Naive thymus-derived CD4-positive, alpha-beta T cell (primary cell): ENCODE measurements around the gene DLL4. TPM values are rescaled to one million over a fixed set of nuclear protein-coding genes. Genes with fewer than 3 reads are reported as not detected.

Source experiments
- ATAC-seq: fragments of 150-1000 bp; cut with Tn5 transposase; 2 replicates; pipeline ENCODE4 v1.10.0; 2021; ENCODE audit warnings: mild to moderate bottlenecking, moderate library complexity
- CTCF ChIA-PET: fragments of 350-600 bp; sonication (Branson Sonifier 250); formaldehyde crosslinking; loops from one replicate; lab custom pipeline; 2021; ENCODE audit warnings: antibody characterized with exemption; lab: Charles Lee
- POLR2A ChIA-PET: fragments of 350-600 bp; sonication (Branson Sonifier 250); formaldehyde crosslinking; loops from one replicate; lab custom pipeline; 2021; ENCODE audit warnings: antibody characterized with exemption, inconsistent platforms; lab: Charles Lee
- DNase-seq, 9 donors: peaks; one replicate each; pipeline versions ENCODE4 v3.0.0 to v3.0.0-alpha.2; 2020 to 2022; ENCODE audit warnings: mixed read lengths in 1 of 9
- H3K27ac ChIP-seq: one replicate; pipeline ENCODE4 v1.7.0; 2013; ENCODE audit warnings: mild to moderate bottlenecking, low read depth, low read length, moderate library complexity
- H3K27me3 ChIP-seq, 2 donors: one replicate each; pipeline ENCODE4 v1.7.0; 2013; ENCODE audit warnings: low read length in 2 of 2, mild to moderate bottlenecking in 2 of 2, moderate library complexity in 2 of 2; ENCODE audit not compliant: control insufficient read depth in 2 of 2, insufficient read depth in 2 of 2
- H3K36me3 ChIP-seq, 3 experiments: 1 replicate in 2 of 3; 2 replicates in 1 of 3; pipeline ENCODE4 v1.7.0; 2013; ENCODE audit warnings: low read length in 3 of 3, mild to moderate bottlenecking in 3 of 3, moderate library complexity in 1 of 3; ENCODE audit not compliant: insufficient read depth in 3 of 3, control insufficient read depth in 2 of 3
- H3K4me1 ChIP-seq, 2 donors: one replicate each; pipeline ENCODE4 v1.7.0; 2013; ENCODE audit warnings: low read length in 2 of 2, mild to moderate bottlenecking in 2 of 2, moderate library complexity in 1 of 2; ENCODE audit not compliant: control insufficient read depth in 2 of 2, insufficient read depth in 2 of 2
- H3K4me3 ChIP-seq: 2 replicates; pipeline ENCODE4 v1.7.0; 2013; ENCODE audit warnings: mild to moderate bottlenecking, low read length
- H3K9me3 ChIP-seq, 3 experiments: 1 replicate in 2 of 3; 2 replicates in 1 of 3; pipeline ENCODE4 v1.7.0; 2013; ENCODE audit warnings: low read length in 3 of 3; ENCODE audit not compliant: control insufficient read depth in 2 of 3
- H3K27ac Mint-ChIP-seq, 9 donors: one replicate each; pipeline ENCODE4 v1.8.0; 2020 to 2022; ENCODE audit warnings: mixed read lengths in 9 of 9, mild to moderate bottlenecking in 8 of 9, moderate library complexity in 5 of 9, inconsistent platforms in 2 of 9
- H3K27me3 Mint-ChIP-seq, 5 donors: one replicate each; pipeline ENCODE4 v1.8.0; 2021 to 2022; ENCODE audit warnings: mixed read lengths in 5 of 5, mild to moderate bottlenecking in 1 of 5
- H3K36me3 Mint-ChIP-seq, 5 donors: one replicate each; pipeline ENCODE4 v1.8.0; 2020 to 2022; ENCODE audit warnings: mixed read lengths in 5 of 5, mild to moderate bottlenecking in 3 of 5, inconsistent platforms in 1 of 5
- H3K4me1 Mint-ChIP-seq, 7 donors: one replicate each; pipeline ENCODE4 v1.8.0; 2020 to 2022; ENCODE audit warnings: mixed read lengths in 7 of 7, mild to moderate bottlenecking in 3 of 7, inconsistent platforms in 1 of 7
- H3K4me3 Mint-ChIP-seq, 10 donors: one replicate each; pipeline ENCODE4 v1.8.0; 2020 to 2022; ENCODE audit warnings: mild to moderate bottlenecking in 10 of 10, mixed read lengths in 10 of 10, moderate library complexity in 6 of 10, inconsistent platforms in 2 of 10
- H3K9me3 Mint-ChIP-seq, 11 donors: one replicate each; pipeline ENCODE4 v1.8.0; 2020 to 2022; ENCODE audit warnings: mixed read lengths in 11 of 11, mild to moderate bottlenecking in 4 of 11, inconsistent platforms in 1 of 11, moderate library complexity in 1 of 11
- intact Hi-C, 2 donors: fragments of 100-400 bp; cut with micrococcal nuclease; formaldehyde crosslinking; loops; one replicate each; pipeline ENCODE4 v1.15.1; 2023
- polyA plus RNA-seq, 2 donors: library from polyadenylated mRNA; unstranded; fragments of 300-500 nt; fragmentation: Illumina TruSeq; gene quantifications; one replicate each; pipeline ENCODE4 v1.2.3, GENCODE V29; 2021
- total RNA-seq, 6 experiments: library from RNA in 5 of 6; stranded (reverse) in 5 of 6; gene quantifications; 1 replicate in 5 of 6; 2 replicates in 1 of 6; pipeline ENCODE4 v1.2.3 and lab custom pipeline; 2021 to 2026

DLL4 gene
- total RNA-seq (not detected), polyA plus RNA-seq (not detected), total RNA-seq (lab: John Stamatoyannopoulos, UW) (not detected)

- intact Hi-C loops = loop anchor here (1.0 to 2.0 kb wide), 3 partner anchors 13 to 24 kb away; partner anchors contain the start of gene CHAC1 (in 1 of the 2)
- DNase-seq = peak in 6 of 9 donors; percentile 36 to 54 (median 48)
- peak; percentile 56 for ATAC-seq
- no peak within 1 kb of the TSS for H3K27ac ChIP-seq
- Mint-ChIP-seq H3K36me3 (peaks cover 0 to 4% (median 0%) of the 10 kb centered on the region in 5 donors), H3K9me3 (peaks cover 0 to 2% (median 0%) of the 10 kb centered on the region in 11 donors), H3K27me3 (peaks cover 53 to 80% (median 56%) of the 10 kb centered on the region in 5 donors), H3K4me1 (peaks cover 27 to 53% (median 49%) of the 10 kb centered on the region in 7 donors), H3K4me3 (peak within 1 kb of the TSS; percentile 80 to 96 (median 83)), H3K27ac (peak within 1 kb of the TSS in 2 of 9 donors; percentile 32 to 55)
- ChIA-PET POLR2A (interaction anchor here (1.3 kb wide), 1 partner anchor 20 kb away, joined by 4 read pairs; no protein-coding TSS in a partner anchor), CTCF (interaction anchor here (0.6 to 5.2 kb wide), 5 partner anchors 11 to 90 kb away, joined by 3 to 31 read pairs (median 6); no protein-coding TSS in a partner anchor)
- H3K36me3 ChIP-seq = no peaks in the 10 kb centered on the region
- H3K27me3 ChIP-seq = peaks cover 5 to 43% of the 10 kb centered on the region in 2 donors
- H3K4me1 ChIP-seq = peaks cover 19 to 54% of the 10 kb centered on the region in 2 donors
- H3K4me3 ChIP-seq = peak within 1 kb of the TSS; percentile 68
- no peaks in the 10 kb centered on the region for H3K9me3 ChIP-seq
These were observed at the start of gene DLL4 for GRCh38 chr15:40928821-40929659. Gene DLL4, plus strand, starts transcription at chr15:40929340. Its CDS starts 329 bp downstream, at chr15:40929669.

DNA sequence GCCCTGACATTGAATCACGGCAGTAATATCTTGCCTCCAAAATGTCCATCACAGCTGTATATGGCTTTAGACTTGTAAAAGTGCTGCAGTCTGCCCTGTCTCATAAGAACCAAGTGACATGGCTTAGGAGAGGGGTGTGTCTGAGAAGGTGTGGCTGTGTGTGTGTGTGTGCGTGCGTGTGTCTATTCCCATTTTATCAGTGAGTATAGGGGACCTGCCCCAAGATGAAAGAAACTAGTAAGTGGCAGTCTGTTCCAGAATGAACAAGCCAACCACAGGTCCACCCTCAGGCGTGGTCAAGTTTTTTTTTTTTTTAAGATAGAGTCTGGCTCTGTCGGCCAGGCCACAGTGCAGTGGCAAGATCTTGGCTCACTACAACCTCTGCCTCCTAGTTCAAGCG, 49.5 kb upstream of the DLL4 start:
- ATAC-seq (no peak), DNase-seq (no peak)
- H3K36me3 ChIP-seq = no peaks in the 10 kb centered on the region
- no peaks in the 10 kb centered on the region for H3K9me3 ChIP-seq
- Mint-ChIP-seq H3K27ac (no peak overlapping the region), H3K36me3 (no peaks in the 10 kb centered on the region), H3K4me3 (peak overlapping the region in 1 of 10 donors; percentile 3), H3K4me1 (peaks cover 0 to 19% (median 2%) of the 10 kb centered on the region in 7 donors), H3K27me3 (peaks cover 0 to 4% (median under 1%) of the 10 kb centered on the region in 5 donors), H3K9me3 (no peaks in the 10 kb centered on the region)
- ChIA-PET CTCF (no interaction called here), POLR2A (no interaction called here)
- no peaks in the 10 kb centered on the region for H3K27me3 ChIP-seq
- no peak overlapping the region for H3K27ac ChIP-seq
- H3K4me3 ChIP-seq = no peak overlapping the region
- intact Hi-C loops = no loop called here
- peaks cover under 1 to 7% of the 10 kb centered on the region in 2 donors for H3K4me1 ChIP-seq

DNA sequence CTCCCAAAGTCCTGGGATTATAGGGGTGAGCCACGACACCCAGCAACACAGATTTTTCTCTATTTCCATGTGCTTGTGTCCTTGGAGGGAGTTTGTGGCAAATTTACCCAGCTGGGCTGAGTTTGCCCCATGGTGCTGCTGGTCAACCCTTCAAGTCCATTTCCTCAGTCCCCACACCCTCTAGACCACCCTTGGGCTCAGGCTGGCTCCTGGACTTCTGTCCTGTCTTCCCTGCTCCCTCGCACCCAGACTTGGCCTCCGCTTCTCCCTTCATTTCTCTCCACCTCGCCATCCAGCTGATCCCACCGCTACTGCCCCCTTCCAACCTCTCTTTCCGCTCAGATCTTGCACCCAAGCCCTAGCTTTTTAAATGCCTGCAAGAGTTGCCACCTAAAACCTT, 47.8 kb upstream of the DLL4 start:
- H3K27ac Mint-ChIP-seq = peak overlapping the region in 1 of 9 donors; percentile 62
- no peaks in the 10 kb centered on the region for H3K9me3 Mint-ChIP-seq
- intact Hi-C loops = no loop called here
- ChIA-PET CTCF (interaction anchor here (1.4 kb wide), 1 partner anchor 22 kb away, joined by 6 read pairs; no protein-coding TSS in a partner anchor), POLR2A (no interaction called here)
- Histone ChIP-seq H3K36me3 (no peaks in the 10 kb centered on the region), H3K4me1 (peaks cover 0 to 7% of the 10 kb centered on the region in 2 donors), H3K27me3 (no peaks in the 10 kb centered on the region), H3K27ac (no peak overlapping the region), H3K4me3 (no peak overlapping the region), H3K9me3 (no peaks in the 10 kb centered on the region)
- DNase-seq = no peak
- peaks cover 0 to 8% (median 0%) of the 10 kb centered on the region in 5 donors for H3K27me3 Mint-ChIP-seq
- no peak for ATAC-seq
- H3K4me1 Mint-ChIP-seq = peaks cover 0 to 30% (median 5%) of the 10 kb centered on the region in 7 donors
- no peak overlapping the region for H3K4me3 Mint-ChIP-seq
- H3K36me3 Mint-ChIP-seq = no peaks in the 10 kb centered on the region

GRCh38 chr15:40886586-40886985, 42.6 kb upstream of the DLL4 start:
- H3K4me3 ChIP-seq = no peak overlapping the region
- H3K9me3 Mint-ChIP-seq = no peaks in the 10 kb centered on the region
- ATAC-seq (no peak), DNase-seq (no peak)
- H3K27ac Mint-ChIP-seq = peak overlapping the region in 1 of 9 donors; percentile 62
- ChIA-PET CTCF (no interaction called here), POLR2A (no interaction called here)
- H3K27me3 ChIP-seq = no peaks in the 10 kb centered on the region
- no peak overlapping the region for H3K27ac ChIP-seq
- H3K9me3 ChIP-seq = no peaks in the 10 kb centered on the region
- H3K4me1 Mint-ChIP-seq = peaks cover 0 to 25% (median 5%) of the 10 kb centered on the region in 7 donors
- intact Hi-C loops = no loop called here
- no peak overlapping the region for H3K4me3 Mint-ChIP-seq
- peaks cover 0 to 7% of the 10 kb centered on the region in 2 donors for H3K4me1 ChIP-seq
- H3K36me3 ChIP-seq = no peaks in the 10 kb centered on the region
- H3K27me3 Mint-ChIP-seq = peaks cover 0 to 9% (median 0%) of the 10 kb centered on the region in 5 donors
- peaks cover 0 to 1% (median 0%) of the 10 kb centered on the region in 5 donors for H3K36me3 Mint-ChIP-seq

GRCh38 chr15:40889112-40889511, 40.0 kb upstream of the DLL4 start:
- H3K27me3 ChIP-seq = no peaks in the 10 kb centered on the region
- H3K27ac ChIP-seq = no peak overlapping the region
- peaks cover 0 to 1% (median 0%) of the 10 kb centered on the region in 5 donors for H3K36me3 Mint-ChIP-seq
- ChIA-PET POLR2A (interaction anchor here (0.6 to 1.1 kb wide), 2 partner anchors 32 to 37 kb away, joined by 3 read pairs; no protein-coding TSS in a partner anchor), CTCF (interaction anchor here (4.6 kb wide), 1 partner anchor 31 kb away, joined by 49 read pairs; no protein-coding TSS in a partner anchor)
- H3K9me3 Mint-ChIP-seq = no peaks in the 10 kb centered on the region
- H3K4me1 ChIP-seq = peaks cover 6 to 11% of the 10 kb centered on the region in 2 donors
- no peaks in the 10 kb centered on the region for H3K9me3 ChIP-seq
- no peak overlapping the region for H3K4me3 ChIP-seq
- no peak overlapping the region for H3K27ac Mint-ChIP-seq
- peaks cover 0 to 13% (median 0%) of the 10 kb centered on the region in 5 donors for H3K27me3 Mint-ChIP-seq
- ATAC-seq (no peak), DNase-seq (no peak)
- intact Hi-C loops = no loop called here
- no peaks in the 10 kb centered on the region for H3K36me3 ChIP-seq
- H3K4me3 Mint-ChIP-seq = no peak overlapping the region
- peaks cover 6 to 41% (median 16%) of the 10 kb centered on the region in 7 donors for H3K4me1 Mint-ChIP-seq

DNA sequence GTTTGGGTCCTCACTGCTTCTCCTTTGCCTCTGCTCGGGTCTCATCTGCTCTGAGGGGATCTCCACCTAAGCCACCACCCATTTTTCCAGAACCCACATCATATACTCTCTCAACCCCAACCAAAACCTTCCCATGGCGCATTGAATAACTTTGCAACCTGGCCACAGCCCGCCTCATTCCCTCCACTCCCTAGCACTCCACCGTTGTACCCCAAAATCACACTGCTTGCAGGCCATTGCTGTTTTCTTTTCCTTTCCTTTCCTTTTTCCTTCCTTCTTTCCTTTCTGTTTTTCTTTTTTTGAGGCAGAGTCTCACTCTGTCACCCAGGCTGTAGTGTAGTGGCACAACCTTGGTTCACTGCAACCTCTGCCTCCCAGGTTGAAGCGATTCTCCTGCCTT, 38.0 kb upstream of the DLL4 start:
- H3K27me3 ChIP-seq = no peaks in the 10 kb centered on the region
- peaks cover 0 to 9% (median 0%) of the 10 kb centered on the region in 5 donors for H3K27me3 Mint-ChIP-seq
- ChIA-PET POLR2A (interaction anchor here (1.7 kb wide), 1 partner anchor 35 kb away, joined by 6 read pairs; no protein-coding TSS in a partner anchor), CTCF (interaction anchor here (1.4 to 4.6 kb wide), 2 partner anchors 33 to 37 kb away, joined by 3 to 49 read pairs; no protein-coding TSS in a partner anchor)
- DNase-seq (no peak), ATAC-seq (no peak)
- intact Hi-C loops = loop anchor here (5.0 to 10.0 kb wide), 3 partner anchors 214 to 326 kb away; partner anchors contain the start of genes CCDC32 (in 1 of the 2), KNL1 (in 1 of the 2) and RPUSD2 (in 1 of the 2)
- H3K4me3 Mint-ChIP-seq = peak overlapping the region in 1 of 10 donors; percentile 41
- H3K9me3 Mint-ChIP-seq = no peaks in the 10 kb centered on the region
- H3K36me3 ChIP-seq = no peaks in the 10 kb centered on the region
- no peak overlapping the region for H3K27ac ChIP-seq
- peaks cover 17 to 18% of the 10 kb centered on the region in 2 donors for H3K4me1 ChIP-seq
- peaks cover 18 to 40% (median 30%) of the 10 kb centered on the region in 7 donors for H3K4me1 Mint-ChIP-seq
- H3K36me3 Mint-ChIP-seq = peaks cover 0 to 1% (median 0%) of the 10 kb centered on the region in 5 donors
- no peak overlapping the region for H3K4me3 ChIP-seq
- peak overlapping the region in 5 of 9 donors; percentile 4 to 73 (median 26) for H3K27ac Mint-ChIP-seq
- H3K9me3 ChIP-seq = no peaks in the 10 kb centered on the region
